ENCODE results near the gene PRKAG1.

Gene PRKAG1

GRCh38 chr12:49037111-49037946 lies 18.8 kb upstream of the PRKAG1 start:
- no peaks in the 10 kb centered on the region for H3K27me3 ChIP-seq (ENCODE audit: insufficient read depth, low read depth, severe bottlenecking)
- no peak for TF ChIP-seq CTCF (IDR thresholded peaks at IDR 0.05; ENCODE audit: low read depth, low read length)
- DNase-seq: no peak
- no peak overlapping the region for H3K4me3 ChIP-seq (ENCODE audit: low read depth, low read length)
- H3K9me3 ChIP-seq (ENCODE audit: severe bottlenecking): no peaks in the 10 kb centered on the region
- H3K27ac ChIP-seq: no peak overlapping the region
- peaks cover 97% of the 10 kb centered on the region for H3K36me3 ChIP-seq

GRCh38 chr12:49036029-49036428 lies 17.5 kb upstream of the PRKAG1 start:
- Histone ChIP-seq H3K36me3 (peaks cover 97% of the 10 kb centered on the region), H3K9me3 (ENCODE audit: severe bottlenecking) (no peaks in the 10 kb centered on the region)
- no peak for TF ChIP-seq CTCF (IDR thresholded peaks at IDR 0.05; ENCODE audit: low read depth, low read length)

GRCh38 chr12:49034286-49034622 lies 15.7 kb upstream of the PRKAG1 start:
- Histone ChIP-seq H3K9me3 (ENCODE audit: severe bottlenecking) (no peaks in the 10 kb centered on the region), H3K27ac (no peak overlapping the region), H3K36me3 (peaks cover 96% of the 10 kb centered on the region), H3K4me3 (ENCODE audit: low read depth, low read length) (no peak overlapping the region), H3K27me3 (ENCODE audit: insufficient read depth, low read depth, severe bottlenecking) (no peaks in the 10 kb centered on the region)
- no peak for DNase-seq
- TF ChIP-seq CTCF (IDR thresholded peaks at IDR 0.05; ENCODE audit: low read depth, low read length): no peak

More at GRCh38 chr12:49036029-49036428, 17.5 kb upstream of the PRKAG1 start:
- DNase-seq: no peak
- Histone ChIP-seq H3K27ac (no peak overlapping the region), H3K27me3 (ENCODE audit: insufficient read depth, low read depth, severe bottlenecking) (no peaks in the 10 kb centered on the region), H3K4me3 (ENCODE audit: low read depth, low read length) (no peak overlapping the region)

GRCh38 chr12:49033611-49034285 lies 15.2 kb upstream of the PRKAG1 start:
- Histone ChIP-seq H3K36me3 (peaks cover 96% of the 10 kb centered on the region), H3K27ac (no peak overlapping the region), H3K9me3 (ENCODE audit: severe bottlenecking) (no peaks in the 10 kb centered on the region), H3K27me3 (ENCODE audit: insufficient read depth, low read depth, severe bottlenecking) (no peaks in the 10 kb centered on the region), H3K4me3 (ENCODE audit: low read depth, low read length) (no peak overlapping the region)
- DNase-seq: no peak
- no peak for TF ChIP-seq CTCF (IDR thresholded peaks at IDR 0.05; ENCODE audit: low read depth, low read length)

GRCh38 chr12:49032679-49033447 lies 14.3 kb upstream of the PRKAG1 start:
- H3K36me3 ChIP-seq: peaks cover 96% of the 10 kb centered on the region
- no peak for DNase-seq
- no peak for TF ChIP-seq CTCF (IDR thresholded peaks at IDR 0.05; ENCODE audit: low read depth, low read length)
- no peaks in the 10 kb centered on the region for H3K27me3 ChIP-seq (ENCODE audit: insufficient read depth, low read depth, severe bottlenecking)
- no peaks in the 10 kb centered on the region for H3K9me3 ChIP-seq (ENCODE audit: severe bottlenecking)
- no peak overlapping the region for H3K4me3 ChIP-seq (ENCODE audit: low read depth, low read length)
- no peak overlapping the region for H3K27ac ChIP-seq

Data from WERI-Rb-1 (cell line).